HepG2 (cell line): ENCODE data around the gene RPS19. TPM values are rescaled to one million over a fixed set of nuclear protein-coding genes. Genes with fewer than 3 reads are reported as not detected.
A peak's percentile ranks its signal among the peaks of the same experiment; 100 is the strongest.

Experiments used
- ATAC-seq: fragments of 200-7000 bp; cut with Tn5 transposase; 3 replicates; pipeline ENCODE4 v1.9.1; 2020; ENCODE audit warnings: mild to moderate bottlenecking, moderate library complexity
- BruUV-seq: library from RNA; stranded (reverse); fragments of 400-500 nt; replicated peaks from 2 replicates; lab custom pipeline; 2021; lab: Mats Ljungman, UMichigan
- CTCF ChIA-PET: fragments of 300-600 bp; formaldehyde crosslinking; extraction: SDS; loops from one replicate; lab custom pipeline; 2021; ENCODE audit warnings: low total read pairs, inconsistent platforms, low intra/inter-chr PET ratio; lab: Yijun Ruan, JAX
- POLR2A ChIA-PET: fragments of 350-600 bp; sonication (Branson Sonifier 250); formaldehyde crosslinking; loops from one replicate; lab custom pipeline; 2020; ENCODE audit warnings: antibody characterized with exemption, inconsistent platforms; lab: Yijun Ruan, JAX
- DNase-seq: peaks from one replicate; pipeline ENCODE4 v3.0.0-alpha.2; 2015; ENCODE audit warnings: low spot score
- FAIRE-seq: peaks from 3 replicates; lab custom pipeline; 2011; peaks lifted over from hg19 to GRCh38; lab: Jason Lieb, UNC
- H2AFZ ChIP-seq: one replicate; pipeline ENCODE4 v1.6.1; 2011; ENCODE audit warnings: low read length, inconsistent platforms
- H3K27ac ChIP-seq: fragments of 300-600 bp; 3 replicates; pipeline ENCODE4 v1.8.0; 2011; ENCODE audit warnings: mixed run types, mild to moderate bottlenecking, mixed read lengths, low read length, inconsistent platforms; ENCODE audit not compliant: insufficient read depth; ENCODE audit errors: extremely low read length
- H3K27me3 ChIP-seq, 2 experiments: fragments of 200-600 bp in 1 of 2; 2 replicates in 1 of 2; 3 replicates in 1 of 2; pipeline versions ENCODE4 v1.6.0 to v1.8.0; 2011; ENCODE audit warnings: low read length in 2 of 2, mild to moderate bottlenecking in 2 of 2, moderate library complexity in 2 of 2, inconsistent platforms in 1 of 2; ENCODE audit not compliant: insufficient read depth in 2 of 2, control insufficient read depth in 1 of 2
- H3K36me3 ChIP-seq, 2 experiments: fragments of 200-600 bp in 1 of 2; replicated peaks in 1 of 2; 2 replicates in 1 of 2; 3 replicates in 1 of 2; pipeline versions ENCODE4 v1.5.1 to v1.8.0; 2011; ENCODE audit warnings: low read length in 2 of 2, inconsistent platforms in 1 of 2; ENCODE audit not compliant: insufficient read depth in 2 of 2, control insufficient read depth in 1 of 2
- H3K4me1 ChIP-seq: 2 replicates; pipeline ENCODE4 v1.5.1; 2012; ENCODE audit warnings: low read length, inconsistent platforms; ENCODE audit not compliant: insufficient read depth
- H3K4me2 ChIP-seq: 2 replicates; pipeline ENCODE4 v1.6.0; 2011; ENCODE audit warnings: low read depth, low read length, inconsistent platforms
- H3K4me3 ChIP-seq, 3 experiments: fragments of 200-600 bp in 1 of 3; sonication (generic), shearing (Covaris generic) in 1 of 3; replicated peaks in 1 of 3; 2 replicates each; pipeline ENCODE4 v1.5.1; 2011 to 2016; ENCODE audit warnings: low read length in 3 of 3, inconsistent platforms in 2 of 3, low read depth in 2 of 3, mild to moderate bottlenecking in 2 of 3, control low read depth in 1 of 3, mixed read lengths in 1 of 3; ENCODE audit not compliant: insufficient read depth in 1 of 3
- H3K79me2 ChIP-seq: one replicate; pipeline ENCODE4 v1.6.1; 2011; ENCODE audit warnings: low read length, inconsistent platforms; ENCODE audit not compliant: insufficient read depth
- H3K9ac ChIP-seq: 2 replicates; pipeline ENCODE4 v1.6.0; 2011; ENCODE audit warnings: mild to moderate bottlenecking, low read depth, low read length, inconsistent platforms; ENCODE audit not compliant: insufficient read depth
- H3K9me3 ChIP-seq: 2 replicates; pipeline ENCODE4 v1.5.1; 2012; ENCODE audit warnings: mild to moderate bottlenecking, low read length
- H4K20me1 ChIP-seq: 2 replicates; pipeline ENCODE4 v1.6.0; 2011; ENCODE audit warnings: inconsistent platforms, mild to moderate bottlenecking, low read length, moderate library complexity; ENCODE audit not compliant: insufficient read depth
- AGO2 ChIP-seq: fragments of 200-400 bp; formaldehyde crosslinking; optimal IDR thresholded peaks from 2 replicates; pipeline ENCODE3; 2017; ENCODE audit warnings: mild to moderate bottlenecking, low read depth, low read length, moderate library complexity
- HNF1B ChIP-seq: sonication (generic); formaldehyde crosslinking; IDR thresholded peaks from 2 replicates; pipeline ENCODE4 v1.5.1; 2020; ENCODE audit warnings: mild to moderate bottlenecking, moderate library complexity, missing genetic modification reagents
- HNRNPL ChIP-seq: fragments of 200-400 bp; formaldehyde crosslinking; IDR thresholded peaks from 2 replicates; pipeline ENCODE4 v1.6.1; 2017; ENCODE audit warnings: mild to moderate bottlenecking, low read depth, low read length
- POLR2A ChIP-seq, 2 experiments: IDR thresholded peaks; 2 replicates each; pipeline ENCODE4 v1.6.1; 2011; ENCODE audit warnings: low read depth in 2 of 2, low read length in 2 of 2, mild to moderate bottlenecking in 1 of 2, moderate library complexity in 1 of 2; ENCODE audit not compliant: insufficient read depth in 1 of 2
- POLR2AphosphoS5 ChIP-seq: IDR thresholded peaks from 2 replicates; pipeline ENCODE4 v1.6.1; 2012; ENCODE audit warnings: low read depth, low read length
- ZNF619 ChIP-seq: sonication (generic); formaldehyde crosslinking; IDR thresholded peaks from 2 replicates; pipeline ENCODE4 v1.4.0; 2020; ENCODE audit warnings: mild to moderate bottlenecking, missing genetic modification reagents
- WGBS: methylation state at CpG from one replicate; pipeline ENCODE4 v1.1.6; 2017; ENCODE audit warnings: low lambda C conversion rate; 5-methylcytosine and 5-hydroxymethylcytosine counted together
- in situ Hi-C: cut with HindIII; loops from 2 replicates; pipeline ENCODE4 v1.10.0; 2017; ENCODE audit warnings: low pct_unique_long_range_greater_than_20kb; ENCODE audit not compliant: extremely low pct_ligation_motif_present
- intact Hi-C: fragments of 100-400 bp; cut with micrococcal nuclease; formaldehyde crosslinking; loops from one replicate; pipeline ENCODE4 v1.10.0; 2022; ENCODE audit not compliant: unreplicated experiment
- polyA plus RNA-seq, 8 experiments: library from polyadenylated mRNA; depleted of rRNA in 3 of 8; stranded (reverse) in 7 of 8; unstranded in 1 of 8; fragments of >200 nt; fragmentation: Illumina TruSeq in 4 of 8; extraction: Trizol in 4 of 8; gene quantifications; 2 replicates each; pipeline versions ENCODE4 v1.2.1 to v1.2.3, GENCODE V29; 2011 to 2016; ENCODE audit warnings: low read depth in 4 of 8, missing spikeins in 1 of 8, mixed read lengths in 1 of 8; ENCODE audit not compliant: insufficient read depth in 1 of 8
- total RNA-seq, 5 experiments: library from RNA; depleted of rRNA; stranded (reverse); fragments of >200 nt; fragmentation: Illumina TruSeq; extraction: Trizol; gene quantifications; 2 replicates each; pipeline ENCODE4 v1.2.3, GENCODE V29; 2016; ENCODE audit warnings: low read depth in 1 of 5

The RPS19 gene
- total and polyA plus RNA-seq, 2 of the 13 experiments (the other 11 are each of a cell fraction or from before 2014, with no cell fraction given), result 1,983 to 4,758 TPM

GRCh38 chr19:41869374-41869955, 9.4 kb downstream of the RPS19 start:
- no peak overlapping the region for H3K9ac ChIP-seq
- peaks cover 23 to 63% of the 10 kb centered on the region in 2 experiments for H3K36me3 ChIP-seq
- TF ChIP-seq POLR2A (IDR thresholded peaks at IDR 0.05; ENCODE audit: insufficient read depth in 1 of 2, low read depth in 2 of 2, low read length in 2 of 2) (peak in 1 of 2 experiments; percentile 43; a peak in 2 of 4 replicates), POLR2AphosphoS5 (peak; percentile 43; the same call in 1 of the 2 replicates), HNRNPL (0 out of 2 replicates have a peak, but pooled peaks have one; percentile 28), AGO2 (peak; percentile 82), ZNF619 (CRISPR knock-in tag) (no peak), HNF1B (CRISPR knock-in tag) (no peak)
- H3K4me3 ChIP-seq, result no peak overlapping the region
- in situ Hi-C loops, result no loop called here
- ChIA-PET CTCF (no interaction called here), POLR2A (interaction anchor here (6.9 kb wide), 1 partner anchor 10 kb away, joined by 72 read pairs; the partner anchor contains the start of gene RPS19)
- H3K4me2 ChIP-seq, result no peak overlapping the region
- H3K27me3 ChIP-seq, result no peaks in the 10 kb centered on the region
- no TSS peak for BruUV-seq
- no peak for ATAC-seq
- no peak overlapping the region for H3K27ac ChIP-seq
- DNase-seq, result no peak
- peaks cover 26% of the 10 kb centered on the region for H3K79me2 ChIP-seq
- WGBS, result 90% methylated on average over 10 of the region's 13 CpGs
- no peak for FAIRE-seq
- intact Hi-C loops, result no loop called here
- peaks cover 55% of the 10 kb centered on the region for H3K4me1 ChIP-seq
- H4K20me1 ChIP-seq, result peaks cover 77% of the 10 kb centered on the region
- H2AFZ ChIP-seq, result no peak overlapping the region
- H3K9me3 ChIP-seq, result no peaks in the 10 kb centered on the region
